Mesenchymal stem cell (in vitro differentiated cells and primary cell): Measurements from ENCODE around the gene TRIM25.

Source experiments
- DNase-seq: peaks from one replicate; pipeline ENCODE4 v3.0.0-alpha.2; 2013
- H2AFZ ChIP-seq: one replicate; pipeline ENCODE4 v1.6.1; 2013; ENCODE audit warnings: low read depth, mild to moderate bottlenecking, control low read depth, inconsistent platforms, low read length, moderate library complexity
- H2AK5ac ChIP-seq: 2 replicates; pipeline ENCODE4 v1.6.1; 2013; ENCODE audit warnings: low read length, moderate library complexity, mild to moderate bottlenecking, inconsistent platforms; ENCODE audit not compliant: severe bottlenecking
- H2BK120ac ChIP-seq: one replicate; pipeline ENCODE4 v1.6.1; 2013; ENCODE audit warnings: low read depth, mild to moderate bottlenecking, inconsistent platforms, low read length, moderate library complexity
- H2BK12ac ChIP-seq, 2 experiments: one replicate each; pipeline ENCODE4 v1.6.1; 2013; ENCODE audit warnings: inconsistent platforms in 2 of 2, low read length in 2 of 2, mild to moderate bottlenecking in 2 of 2, moderate library complexity in 2 of 2, control low read depth in 1 of 2
- H2BK15ac ChIP-seq: one replicate; pipeline ENCODE4 v1.6.1; 2013; ENCODE audit warnings: mild to moderate bottlenecking, low read depth, inconsistent platforms; ENCODE audit not compliant: poor library complexity, severe bottlenecking
- H2BK5ac ChIP-seq: 2 replicates; pipeline ENCODE4 v1.6.1; 2013; ENCODE audit warnings: low read depth, mild to moderate bottlenecking, low read length, control low read depth, inconsistent platforms; ENCODE audit not compliant: poor library complexity, severe bottlenecking
- H3K14ac ChIP-seq, 2 experiments: one replicate each; pipeline ENCODE4 v1.6.1; 2013; ENCODE audit warnings: inconsistent platforms in 2 of 2, low read length in 2 of 2, control low read depth in 1 of 2, mild to moderate bottlenecking in 1 of 2, moderate library complexity in 1 of 2
- H3K18ac ChIP-seq, 2 experiments: one replicate each; pipeline ENCODE4 v1.6.1; 2013; ENCODE audit warnings: inconsistent platforms in 2 of 2, low read length in 2 of 2, control low read depth in 1 of 2, low read depth in 1 of 2, mild to moderate bottlenecking in 1 of 2
- H3K23ac ChIP-seq, 2 experiments: one replicate each; pipeline ENCODE4 v1.6.1; 2013; ENCODE audit warnings: inconsistent platforms in 2 of 2, low read length in 2 of 2, mild to moderate bottlenecking in 2 of 2, moderate library complexity in 2 of 2, control low read depth in 1 of 2
- H3K27ac ChIP-seq: 2 replicates; pipeline ENCODE4 v1.5.1; 2013; ENCODE audit warnings: mild to moderate bottlenecking, moderate library complexity, low read length, control low read depth, inconsistent platforms; ENCODE audit not compliant: poor library complexity, severe bottlenecking
- H3K27me3 ChIP-seq, 2 experiments: 2 replicates each; pipeline versions ENCODE4 v1.6.1 to v1.7.0; 2013; ENCODE audit warnings: low read length in 2 of 2, mild to moderate bottlenecking in 2 of 2, moderate library complexity in 2 of 2, control low read depth in 1 of 2, inconsistent platforms in 1 of 2; ENCODE audit not compliant: control insufficient read depth in 1 of 2, insufficient read depth in 1 of 2
- H3K36me3 ChIP-seq, 2 experiments: 2 replicates each; pipeline versions ENCODE4 v1.6.1 to v1.7.0; 2013; ENCODE audit warnings: low read length in 2 of 2, control low read depth in 1 of 2, inconsistent platforms in 1 of 2, low read depth in 1 of 2, mild to moderate bottlenecking in 1 of 2; ENCODE audit not compliant: insufficient read depth in 2 of 2, control insufficient read depth in 1 of 2
- H3K4ac ChIP-seq, 2 experiments: one replicate each; pipeline ENCODE4 v1.6.1; 2013; ENCODE audit warnings: inconsistent platforms in 2 of 2, low read length in 2 of 2, mild to moderate bottlenecking in 2 of 2, moderate library complexity in 2 of 2, control low read depth in 1 of 2, low read depth in 1 of 2
- H3K4me1 ChIP-seq: 2 replicates; pipeline ENCODE4 v1.6.1; 2013; ENCODE audit warnings: low read depth, low read length, control low read depth; ENCODE audit not compliant: control insufficient read depth, insufficient read depth
- H3K4me2 ChIP-seq: 2 replicates; pipeline ENCODE4 v1.6.1; 2013; ENCODE audit warnings: low read length, mild to moderate bottlenecking, inconsistent platforms; ENCODE audit not compliant: poor library complexity, severe bottlenecking
- H3K4me3 ChIP-seq, 2 experiments: 2 replicates each; pipeline versions ENCODE4 v1.5.1 to v1.7.0; 2013; ENCODE audit warnings: low read length in 2 of 2, mild to moderate bottlenecking in 2 of 2, control low read depth in 1 of 2, low read depth in 1 of 2; ENCODE audit not compliant: insufficient read depth in 1 of 2
- H3K79me1 ChIP-seq: replicated peaks from 2 replicates; pipeline ENCODE4 v1.6.1; 2013; ENCODE audit warnings: mild to moderate bottlenecking, control low read depth, low read length, inconsistent platforms; ENCODE audit not compliant: poor library complexity, severe bottlenecking
- H3K9ac ChIP-seq: 2 replicates; pipeline ENCODE4 v1.7.0; 2013; ENCODE audit warnings: mild to moderate bottlenecking, low read length, moderate library complexity
- H3K9me3 ChIP-seq: 2 replicates; pipeline ENCODE4 v1.7.0; 2013; ENCODE audit warnings: mild to moderate bottlenecking, low read length; ENCODE audit not compliant: control insufficient read depth
- H4K8ac ChIP-seq: one replicate; pipeline ENCODE4 v1.6.1; 2013; ENCODE audit warnings: inconsistent platforms, mild to moderate bottlenecking, low read length, moderate library complexity
- H4K91ac ChIP-seq: one replicate; pipeline ENCODE4 v1.6.1; 2013; ENCODE audit warnings: mild to moderate bottlenecking, low read length, inconsistent platforms
- WGBS: methylation state at CpG from one replicate; pipeline ENCODE4 v1.1.7; 2013; ENCODE audit warnings: mixed read lengths; 5-methylcytosine and 5-hydroxymethylcytosine counted together

Gene TRIM25

GRCh38 chr17:56879280-56879679 is 34.6 kb downstream of the TRIM25 start:
- WGBS: 87% methylated on average over 7 of the region's 7 CpGs
- Histone ChIP-seq H3K4me2 (no peak overlapping the region), H3K4me1 (no peaks in the 10 kb centered on the region), H3K79me1 (no peaks in the 10 kb centered on the region), H2AK5ac (no peak overlapping the region), H4K91ac (no peak overlapping the region), H3K14ac (no peak overlapping the region), H2BK12ac (no peak overlapping the region), H2AFZ (no peak overlapping the region), H3K4me3 (no peak overlapping the region), H3K23ac (no peak overlapping the region), H2BK120ac (no peak overlapping the region), H3K9ac (no peak overlapping the region), H4K8ac (no peak overlapping the region), H3K9me3 (no peaks in the 10 kb centered on the region), H3K36me3 (no peaks in the 10 kb centered on the region), H3K27ac (no peak overlapping the region), H2BK5ac (no peak overlapping the region), H2BK15ac (no peak overlapping the region), H3K4ac (no peak overlapping the region), H3K27me3 (peaks cover 0 to 8% of the 10 kb centered on the region in 2 experiments), H3K18ac (no peak overlapping the region)
- no peak for DNase-seq

GRCh38 chr17:56876766-56877179 is 37.1 kb downstream of the TRIM25 start:
- H3K14ac ChIP-seq: no peak overlapping the region
- H4K91ac ChIP-seq: no peak overlapping the region
- peaks cover 0 to 8% of the 10 kb centered on the region in 2 experiments for H3K27me3 ChIP-seq
- no peaks in the 10 kb centered on the region for H3K9me3 ChIP-seq
- H2BK5ac ChIP-seq: no peak overlapping the region
- no peaks in the 10 kb centered on the region for H3K4me1 ChIP-seq
- H3K23ac ChIP-seq: no peak overlapping the region
- no peak overlapping the region for H2BK12ac ChIP-seq
- no peaks in the 10 kb centered on the region for H3K79me1 ChIP-seq
- no peak overlapping the region for H2AFZ ChIP-seq
- no peak overlapping the region for H3K18ac ChIP-seq
- H4K8ac ChIP-seq: no peak overlapping the region
- H3K27ac ChIP-seq: no peak overlapping the region
- WGBS: 93% methylated on average over 6 of the region's 7 CpGs
- no peak overlapping the region for H2AK5ac ChIP-seq
- H3K4me3 ChIP-seq: no peak overlapping the region
- H2BK120ac ChIP-seq: no peak overlapping the region
- H3K4ac ChIP-seq: no peak overlapping the region
- no peak overlapping the region for H2BK15ac ChIP-seq
- no peaks in the 10 kb centered on the region for H3K36me3 ChIP-seq
- no peak overlapping the region for H3K4me2 ChIP-seq
- DNase-seq: no peak
- H3K9ac ChIP-seq: no peak overlapping the region

GRCh38 chr17:56870081-56870651 is 43.7 kb downstream of the TRIM25 start:
- no peak overlapping the region for H3K23ac ChIP-seq
- H2BK12ac ChIP-seq: no peak overlapping the region
- 92% methylated on average over 3 of the region's 4 CpGs for WGBS

GRCh38 chr17:56868716-56869115 is 45.1 kb downstream of the TRIM25 start:
- H3K18ac ChIP-seq: no peak overlapping the region
- H3K4me1 ChIP-seq: no peaks in the 10 kb centered on the region
- no peak overlapping the region for H2BK12ac ChIP-seq
- no peak overlapping the region for H2AFZ ChIP-seq
- H2AK5ac ChIP-seq: no peak overlapping the region
- no peaks in the 10 kb centered on the region for H3K9me3 ChIP-seq
- no peak for DNase-seq
- no peak overlapping the region for H3K9ac ChIP-seq
- no peak overlapping the region for H3K14ac ChIP-seq
- 99% methylated on average over 3 of the region's 3 CpGs for WGBS
- no peak overlapping the region for H2BK15ac ChIP-seq
- H3K27me3 ChIP-seq: no peaks in the 10 kb centered on the region
- no peak overlapping the region for H3K23ac ChIP-seq
- H4K8ac ChIP-seq: no peak overlapping the region
- H2BK5ac ChIP-seq: no peak overlapping the region
- no peak overlapping the region for H3K27ac ChIP-seq
- peaks cover 2% of the 10 kb centered on the region for H3K79me1 ChIP-seq
- H2BK120ac ChIP-seq: no peak overlapping the region
- H4K91ac ChIP-seq: no peak overlapping the region
- H3K4ac ChIP-seq: no peak overlapping the region
- H3K4me2 ChIP-seq: no peak overlapping the region
- H3K36me3 ChIP-seq: peaks cover 0 to 3% of the 10 kb centered on the region in 2 experiments
- H3K4me3 ChIP-seq: no peak overlapping the region

More at GRCh38 chr17:56870081-56870651, 43.7 kb downstream of the TRIM25 start:
- Histone ChIP-seq H4K91ac (no peak overlapping the region), H3K18ac (no peak overlapping the region), H3K4ac (no peak overlapping the region), H3K4me1 (no peaks in the 10 kb centered on the region), H3K4me2 (no peak overlapping the region), H3K79me1 (no peaks in the 10 kb centered on the region), H2AFZ (no peak overlapping the region), H2BK120ac (no peak overlapping the region), H3K9me3 (no peaks in the 10 kb centered on the region), H3K4me3 (no peak overlapping the region), H4K8ac (no peak overlapping the region), H3K9ac (no peak overlapping the region), H3K27ac (no peak overlapping the region), H3K36me3 (no peaks in the 10 kb centered on the region), H2BK5ac (no peak overlapping the region), H2AK5ac (no peak overlapping the region), H3K27me3 (no peaks in the 10 kb centered on the region), H3K14ac (no peak overlapping the region), H2BK15ac (no peak overlapping the region)
- peak; percentile 3 for DNase-seq
